KMS-11 (cell line): ENCODE results near the gene ST6GALNAC4.
A peak's percentile ranks its signal among the peaks of the same experiment; 100 is the strongest.

Experiments used
- H2AFZ ChIP-seq: fragments of 200-600 bp; sonication (generic); 2 replicates; pipeline ENCODE4 v1.6.1; 2016; ENCODE audit warnings: antibody characterized with exemption, mixed run types, low read depth
- H3K27ac ChIP-seq: fragments of 200-600 bp; sonication (generic); 2 replicates; pipeline ENCODE4 v1.6.1; 2016; ENCODE audit warnings: mild to moderate bottlenecking, mixed run types
- H3K27me3 ChIP-seq: fragments of 200-600 bp; sonication (generic); 2 replicates; pipeline ENCODE4 v1.6.1; 2017; ENCODE audit warnings: mild to moderate bottlenecking, low read depth, mixed run types, moderate library complexity; ENCODE audit not compliant: insufficient read depth
- H3K36me3 ChIP-seq: fragments of 200-600 bp; sonication (generic); 2 replicates; pipeline ENCODE4 v1.6.1; 2017; ENCODE audit warnings: mild to moderate bottlenecking, mixed run types; ENCODE audit not compliant: insufficient read depth
- H3K4me1 ChIP-seq: fragments of 200-600 bp; sonication (generic); 2 replicates; pipeline ENCODE4 v1.6.1; 2016; ENCODE audit warnings: mild to moderate bottlenecking, low read depth, mixed run types; ENCODE audit not compliant: poor library complexity, severe bottlenecking
- H3K4me2 ChIP-seq: fragments of 200-600 bp; sonication (generic); 2 replicates; pipeline ENCODE4 v1.7.0; 2016; ENCODE audit warnings: mild to moderate bottlenecking, mixed run types
- H3K4me3 ChIP-seq: fragments of 200-600 bp; sonication (generic); IDR thresholded peaks from 2 replicates; pipeline ENCODE4 v1.6.1; 2017; ENCODE audit warnings: low read depth, low read length, mixed read lengths; ENCODE audit not compliant: insufficient read depth
- H3K79me2 ChIP-seq: fragments of 200-600 bp; sonication (generic); 2 replicates; pipeline ENCODE4 v1.6.1; 2016; ENCODE audit warnings: low read depth, mixed run types; ENCODE audit not compliant: insufficient read depth
- H3K9ac ChIP-seq: fragments of 200-600 bp; sonication (generic); 2 replicates; pipeline ENCODE4 v1.6.1; 2016; ENCODE audit warnings: mild to moderate bottlenecking, mixed run types
- H4K20me1 ChIP-seq: fragments of 200-600 bp; sonication (generic); 2 replicates; pipeline ENCODE4 v1.6.1; 2016; ENCODE audit warnings: mild to moderate bottlenecking, mixed run types; ENCODE audit not compliant: insufficient read depth
- CTCF ChIP-seq: fragments of 200-600 bp; sonication (generic); conservative IDR thresholded peaks from 2 replicates; pipeline ENCODE4 v1.6.1; 2017; ENCODE audit warnings: low read depth, mild to moderate bottlenecking, antibody characterized with exemption, low read length, moderate library complexity, mixed read lengths

The ST6GALNAC4 gene

GRCh38 chr9:127930231-127931091, 13.6 kb upstream of the ST6GALNAC4 start, which contains the start of gene PIP5KL1:
Gene PIP5KL1, minus strand, starts transcription at chr9:127930777. Its CDS starts 25 bp downstream, at chr9:127930752.
- H3K79me2 ChIP-seq, result peaks cover 4% of the 10 kb centered on the region; the same call in 1 of the 2 replicates
- H2AFZ ChIP-seq, result 0 out of 2 replicates have a peak within 1 kb of the TSS, but pooled peaks have one; percentile 10
- H3K9ac ChIP-seq, result peak within 1 kb of the TSS; percentile 50; the same call in 1 of the 2 replicates
- H3K4me1 ChIP-seq, result peaks cover 53% of the 10 kb centered on the region
- H3K36me3 ChIP-seq, result no peaks in the 10 kb centered on the region
- no peaks in the 10 kb centered on the region for H3K27me3 ChIP-seq
- no peak within 1 kb of the TSS for H3K4me3 ChIP-seq
- no peaks in the 10 kb centered on the region for H4K20me1 ChIP-seq
- H3K27ac ChIP-seq, result peak within 1 kb of the TSS; percentile 83
- H3K4me2 ChIP-seq, result peak within 1 kb of the TSS; percentile 96
- no peak; the same call in 1 of the 2 replicates for TF ChIP-seq CTCF

DNA sequence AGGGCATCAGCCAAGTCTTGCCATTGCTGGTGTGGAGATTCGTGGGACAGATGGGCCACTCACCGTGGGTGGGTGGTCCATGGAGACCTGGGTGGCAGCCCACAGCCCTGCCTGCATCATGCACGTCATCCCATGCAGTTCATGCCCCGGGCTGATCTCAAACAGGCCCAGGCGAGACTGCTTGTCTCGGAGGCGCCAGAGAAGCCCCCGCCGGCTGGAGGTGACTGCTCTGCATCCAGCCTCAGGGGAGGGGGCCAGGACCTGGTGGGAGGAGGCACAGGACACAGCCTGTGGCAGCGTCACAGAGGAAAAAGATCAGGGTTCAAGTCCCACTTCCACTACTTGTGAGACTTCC, 12.8 kb upstream of the ST6GALNAC4 start:
- H3K79me2 ChIP-seq, result no peaks in the 10 kb centered on the region
- H3K4me3 ChIP-seq, result no peak overlapping the region
- H2AFZ ChIP-seq, result no peak overlapping the region
- TF ChIP-seq CTCF, result no peak
- no peaks in the 10 kb centered on the region for H3K36me3 ChIP-seq
- H3K4me2 ChIP-seq, result peak overlapping the region; percentile 96
- H3K9ac ChIP-seq, result peak overlapping the region; percentile 50; the same call in 1 of the 2 replicates
- no peaks in the 10 kb centered on the region for H3K27me3 ChIP-seq
- H4K20me1 ChIP-seq, result no peaks in the 10 kb centered on the region
- peaks cover 53% of the 10 kb centered on the region for H3K4me1 ChIP-seq
- peak overlapping the region; percentile 83 for H3K27ac ChIP-seq

DNA sequence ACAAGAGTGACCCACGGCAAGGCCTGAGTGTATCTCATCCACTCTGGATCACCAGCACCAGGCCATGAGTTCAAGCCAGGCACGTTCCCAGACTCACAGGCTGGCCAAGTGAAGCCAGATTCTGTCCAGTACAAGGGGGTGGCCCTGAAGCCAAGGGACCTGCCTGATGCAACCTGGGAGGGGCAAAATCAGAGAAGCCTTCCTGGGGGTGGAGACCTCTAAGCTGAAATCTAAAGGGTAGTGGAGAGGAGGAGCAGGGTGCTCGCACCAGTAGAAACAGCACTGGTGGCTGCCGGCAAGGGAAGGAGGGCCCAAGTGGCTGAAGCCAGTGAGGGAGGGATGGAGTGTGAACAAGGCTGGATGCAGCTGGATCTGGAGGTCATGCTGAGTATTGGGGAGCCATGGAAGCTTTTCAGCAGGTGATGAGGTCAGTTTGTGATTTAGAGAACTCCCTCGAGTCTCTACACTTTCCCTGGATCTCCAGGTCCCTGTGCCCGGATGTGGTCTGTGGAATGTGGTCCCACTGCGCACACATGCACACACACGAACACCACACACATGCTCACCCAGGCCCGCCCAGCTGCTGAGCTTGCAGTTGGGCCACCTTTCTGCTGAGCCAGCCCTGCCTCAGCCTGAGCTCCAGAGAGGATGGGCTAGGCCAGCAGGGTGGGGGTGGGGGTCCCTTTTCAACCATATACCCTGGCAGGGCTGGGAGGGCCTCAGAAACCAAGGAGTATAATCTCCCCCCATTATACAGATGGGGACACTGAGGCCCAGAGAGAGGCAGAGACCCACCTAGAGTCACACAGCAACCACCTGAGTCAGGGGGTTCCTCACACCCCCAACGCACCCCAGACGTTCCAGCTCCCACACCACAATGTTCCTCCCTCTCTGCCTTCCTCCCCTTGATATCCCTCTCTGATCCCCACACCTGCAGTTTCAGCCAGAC, 12.1 kb upstream of the ST6GALNAC4 start:
- H3K27me3 ChIP-seq, result no peaks in the 10 kb centered on the region

More for the DNA sequence above, 12.1 kb upstream of the ST6GALNAC4 start:
- Histone ChIP-seq H2AFZ (0 out of 2 replicates have a peak overlapping the region, but pooled peaks have one; percentile 12), H4K20me1 (no peaks in the 10 kb centered on the region), H3K36me3 (no peaks in the 10 kb centered on the region), H3K27ac (peak overlapping the region; percentile 83), H3K4me1 (peaks cover 53% of the 10 kb centered on the region), H3K79me2 (no peaks in the 10 kb centered on the region), H3K4me2 (peak overlapping the region; percentile 96), H3K9ac (peak overlapping the region; percentile 50), H3K4me3 (no peak overlapping the region)
- no peak for TF ChIP-seq CTCF
